Activated T-helper 2 cell treated with anti-CD3 and anti-CD28 coated beads, Interferon-gamma antibody, Interleukin-2, Interleukin-4, amounts not matched to agents 10 μg/mL and 5 μg/mL and 100 μg/mL, durations not matched to agents 14 hours and 24 hours and 36 hours (primary cell): ENCODE measurements around the gene UBAP2. TPM values are rescaled to one million over a fixed set of nuclear protein-coding genes. Genes with fewer than 3 reads are reported as not detected.
A peak's percentile ranks its signal among the peaks of the same experiment; 100 is the strongest.

Source experiments
- DNase-seq: peaks from one replicate; pipeline ENCODE4 v3.0.0; 2021; ENCODE audit warnings: low spot score
- H3K27ac Mint-ChIP-seq: one replicate; pipeline ENCODE4 v1.8.0; 2021; ENCODE audit warnings: mixed read lengths
- H3K27me3 Mint-ChIP-seq: one replicate; pipeline ENCODE4 v1.8.0; 2021; ENCODE audit warnings: low read depth, mixed read lengths
- H3K36me3 Mint-ChIP-seq: one replicate; pipeline ENCODE4 v1.8.0; 2021; ENCODE audit warnings: low read depth, mixed read lengths
- H3K4me1 Mint-ChIP-seq: one replicate; pipeline ENCODE4 v1.8.0; 2021; ENCODE audit warnings: low read depth, mixed read lengths
- H3K4me3 Mint-ChIP-seq: one replicate; pipeline ENCODE4 v1.8.0; 2021; ENCODE audit warnings: low read depth, mild to moderate bottlenecking, moderate library complexity, mixed read lengths
- H3K9me3 Mint-ChIP-seq: one replicate; pipeline ENCODE4 v1.8.0; 2021; ENCODE audit warnings: mixed read lengths
- intact Hi-C: fragments of 100-400 bp; cut with micrococcal nuclease; formaldehyde crosslinking; loops from one replicate; pipeline ENCODE4 v1.15.1; 2023
- total RNA-seq: library from RNA; stranded (reverse); gene quantifications from 2 replicates; pipeline ENCODE4 v1.2.3, GENCODE V29; 2022

UBAP2 gene
- total RNA-seq, 1 donor from 2014 or later = 52.8 TPM

DNA sequence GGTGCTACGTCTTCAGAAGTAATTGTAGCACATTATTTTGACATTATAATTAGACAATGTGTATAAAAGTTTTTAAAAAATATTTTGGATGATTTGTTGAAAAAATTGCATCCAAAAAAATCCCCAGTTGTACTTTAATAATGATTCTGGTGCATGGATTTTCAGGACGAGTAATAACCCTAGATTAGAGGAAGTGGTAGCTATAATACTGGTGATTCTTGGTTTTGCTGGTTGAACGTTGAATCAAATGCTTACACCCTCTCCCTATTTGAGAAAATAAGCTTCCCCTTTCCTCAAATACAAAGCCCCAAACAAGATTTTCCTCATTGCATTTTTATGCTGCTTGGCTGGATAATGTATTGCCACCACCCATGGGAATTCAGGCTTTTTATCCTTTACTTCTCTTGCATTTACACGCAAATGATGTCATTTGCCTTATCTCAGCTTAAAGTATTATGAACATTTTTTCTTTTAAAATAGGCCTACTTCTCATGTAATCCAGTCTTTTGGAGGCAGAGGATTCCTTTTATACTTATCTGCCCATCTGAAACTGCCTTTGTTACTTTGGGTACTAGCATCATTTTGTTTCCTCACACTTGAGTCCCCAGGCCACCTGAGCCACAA is 145.4 kb downstream of the UBAP2 start:
- Mint-ChIP-seq H3K9me3 (no peaks in the 10 kb centered on the region), H3K36me3 (peaks cover 48% of the 10 kb centered on the region), H3K27me3 (no peaks in the 10 kb centered on the region), H3K4me1 (peaks cover 8% of the 10 kb centered on the region), H3K4me3 (no peak overlapping the region), H3K27ac (no peak overlapping the region)
- DNase-seq = no peak
- intact Hi-C loops = loop anchor here (5.0 kb wide), 1 partner anchor 91 kb away; no protein-coding TSS in a partner anchor

DNA sequence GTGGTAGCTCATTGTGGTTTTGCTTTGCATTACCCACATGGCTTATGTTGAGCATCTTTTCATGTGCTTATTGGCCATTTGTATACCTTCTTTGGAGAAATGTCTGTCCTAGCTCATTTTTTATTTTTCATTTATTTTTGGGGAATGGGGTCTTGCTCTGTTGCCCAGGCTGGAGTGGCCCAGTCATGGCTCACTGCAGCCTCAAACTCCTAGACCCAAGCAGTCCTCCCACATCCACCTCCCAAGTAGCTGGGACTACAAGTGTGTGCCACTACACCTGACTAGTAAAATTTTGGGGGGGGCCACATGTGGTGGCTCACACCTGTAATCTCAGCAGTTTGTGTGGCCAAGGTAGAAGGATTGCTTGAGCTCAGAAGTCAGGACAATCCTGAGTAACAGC is 154.4 kb downstream of the UBAP2 start:
- intact Hi-C loops = no loop called here
- H3K4me3 Mint-ChIP-seq = no peak overlapping the region
- no peak overlapping the region for H3K27ac Mint-ChIP-seq
- DNase-seq = no peak
- no peaks in the 10 kb centered on the region for H3K9me3 Mint-ChIP-seq
- peaks cover 7% of the 10 kb centered on the region for H3K4me1 Mint-ChIP-seq
- no peaks in the 10 kb centered on the region for H3K27me3 Mint-ChIP-seq
- peaks cover 27% of the 10 kb centered on the region for H3K36me3 Mint-ChIP-seq

DNA sequence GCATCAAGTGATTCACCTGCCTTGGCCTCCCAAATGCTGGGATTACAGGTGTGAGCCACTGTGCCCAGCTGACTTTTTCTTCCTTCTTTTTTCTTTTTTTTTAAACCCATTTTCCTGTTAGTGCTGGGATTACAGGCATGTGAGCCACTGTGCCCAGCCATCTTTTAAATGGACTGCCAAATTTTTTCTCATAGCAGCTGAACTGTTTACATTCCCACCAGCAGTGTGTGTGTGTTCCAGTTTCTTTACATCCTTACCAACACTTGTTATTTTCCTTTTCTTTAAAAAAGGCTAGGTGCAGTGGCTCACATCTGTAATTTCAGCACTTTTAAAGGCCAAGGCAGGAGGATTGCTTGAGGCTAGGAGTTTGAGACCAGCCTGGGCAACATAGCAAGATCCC is 154.8 kb downstream of the UBAP2 start:
- intact Hi-C loops = no loop called here
- Mint-ChIP-seq H3K36me3 (peaks cover 28% of the 10 kb centered on the region), H3K4me3 (no peak overlapping the region), H3K9me3 (no peaks in the 10 kb centered on the region), H3K4me1 (peaks cover 7% of the 10 kb centered on the region), H3K27me3 (no peaks in the 10 kb centered on the region), H3K27ac (no peak overlapping the region)
- no peak for DNase-seq

DNA sequence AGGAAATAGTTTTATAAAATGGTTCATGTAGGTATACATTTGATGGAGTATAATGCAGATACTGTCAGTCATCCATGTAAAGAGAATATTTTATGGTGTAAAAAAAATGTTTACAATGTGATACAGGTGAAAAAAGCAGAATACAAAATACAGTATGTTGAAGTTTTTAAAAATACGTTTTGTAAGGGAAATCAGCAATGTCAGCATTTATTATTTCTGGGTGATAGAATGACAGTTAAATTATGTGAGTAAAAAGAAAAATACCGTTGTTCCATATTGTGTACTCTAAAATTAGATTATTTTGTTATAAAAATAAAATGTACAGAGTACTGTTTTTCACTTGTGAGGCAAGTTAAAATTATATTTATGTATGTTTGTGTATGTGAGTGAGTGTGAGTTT is 162.7 kb downstream of the UBAP2 start:
- peaks cover 16% of the 10 kb centered on the region for H3K36me3 Mint-ChIP-seq
- H3K27me3 Mint-ChIP-seq = no peaks in the 10 kb centered on the region
- H3K9me3 Mint-ChIP-seq = no peaks in the 10 kb centered on the region
- H3K4me1 Mint-ChIP-seq = peaks cover 17% of the 10 kb centered on the region
- no peak for DNase-seq
- H3K27ac Mint-ChIP-seq = no peak overlapping the region
- no peak overlapping the region for H3K4me3 Mint-ChIP-seq
- intact Hi-C loops = no loop called here

DNA sequence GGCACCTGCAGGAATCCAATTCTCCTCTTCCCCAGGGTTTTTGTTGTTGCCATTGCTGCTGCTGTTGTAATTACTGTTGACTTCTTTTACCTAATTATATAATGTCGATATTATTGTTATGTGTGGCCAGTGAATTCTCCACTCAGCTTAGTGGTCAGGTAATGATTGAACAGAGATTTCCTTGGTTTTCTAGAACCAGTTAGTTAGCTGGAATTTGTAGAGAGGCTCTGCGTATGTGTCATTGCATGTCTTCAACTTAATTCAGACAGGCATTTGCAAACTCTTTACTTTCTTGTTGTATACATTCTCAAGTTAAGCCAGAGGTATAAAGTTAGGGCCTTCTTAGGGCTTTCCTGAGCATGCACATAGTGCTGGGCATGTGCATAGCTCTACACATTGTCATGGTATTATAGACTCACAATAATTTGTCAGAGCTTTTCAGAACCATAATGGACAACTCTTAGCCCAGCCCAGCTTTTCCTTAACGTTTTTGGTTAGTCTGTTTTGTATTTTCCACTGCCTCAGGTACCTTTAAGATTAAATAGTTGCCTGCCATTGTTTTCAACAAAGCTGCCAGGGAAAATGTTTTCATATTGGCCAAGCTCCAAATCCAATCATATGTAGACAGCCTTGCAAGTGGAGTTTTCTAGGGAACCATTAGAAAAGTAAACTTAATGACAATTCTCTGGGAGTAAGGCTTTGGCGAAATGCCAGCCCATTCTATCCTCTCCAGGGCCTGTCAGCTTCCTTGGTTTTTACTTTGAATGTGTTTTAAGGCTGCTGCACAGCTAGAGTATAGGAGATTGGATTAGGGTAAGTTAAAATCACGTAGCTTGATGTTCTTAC is 163.6 kb downstream of the UBAP2 start:
- peaks cover 12% of the 10 kb centered on the region for H3K36me3 Mint-ChIP-seq

DNA sequence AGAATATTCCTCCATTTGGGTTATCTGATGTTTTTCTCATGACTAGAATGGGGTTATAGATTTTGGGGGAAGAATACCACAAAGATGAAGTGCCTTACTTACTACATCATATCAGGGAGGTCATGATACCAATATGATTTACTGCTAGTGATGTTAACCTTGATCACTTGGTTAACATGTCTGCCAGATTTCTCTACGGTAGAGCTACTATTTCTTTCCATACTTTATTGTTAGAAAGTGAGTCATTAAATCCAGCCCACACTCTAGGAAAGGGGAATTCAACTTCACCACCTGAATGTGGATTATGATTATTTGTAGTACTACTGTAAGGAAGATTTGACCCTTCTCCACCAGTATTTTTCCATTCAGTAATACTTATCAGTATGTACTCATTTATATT is 167.1 kb downstream of the UBAP2 start:
- peak overlapping the region; percentile 28 for H3K4me3 Mint-ChIP-seq
- peak overlapping the region; percentile 84 for H3K27ac Mint-ChIP-seq

More for the DNA sequence above, 163.6 kb downstream of the UBAP2 start:
- Mint-ChIP-seq H3K4me3 (no peak overlapping the region), H3K4me1 (peaks cover 24% of the 10 kb centered on the region), H3K9me3 (no peaks in the 10 kb centered on the region), H3K27ac (peak overlapping the region; percentile 33), H3K27me3 (no peaks in the 10 kb centered on the region)
- no peak for DNase-seq
- intact Hi-C loops = no loop called here

DNA sequence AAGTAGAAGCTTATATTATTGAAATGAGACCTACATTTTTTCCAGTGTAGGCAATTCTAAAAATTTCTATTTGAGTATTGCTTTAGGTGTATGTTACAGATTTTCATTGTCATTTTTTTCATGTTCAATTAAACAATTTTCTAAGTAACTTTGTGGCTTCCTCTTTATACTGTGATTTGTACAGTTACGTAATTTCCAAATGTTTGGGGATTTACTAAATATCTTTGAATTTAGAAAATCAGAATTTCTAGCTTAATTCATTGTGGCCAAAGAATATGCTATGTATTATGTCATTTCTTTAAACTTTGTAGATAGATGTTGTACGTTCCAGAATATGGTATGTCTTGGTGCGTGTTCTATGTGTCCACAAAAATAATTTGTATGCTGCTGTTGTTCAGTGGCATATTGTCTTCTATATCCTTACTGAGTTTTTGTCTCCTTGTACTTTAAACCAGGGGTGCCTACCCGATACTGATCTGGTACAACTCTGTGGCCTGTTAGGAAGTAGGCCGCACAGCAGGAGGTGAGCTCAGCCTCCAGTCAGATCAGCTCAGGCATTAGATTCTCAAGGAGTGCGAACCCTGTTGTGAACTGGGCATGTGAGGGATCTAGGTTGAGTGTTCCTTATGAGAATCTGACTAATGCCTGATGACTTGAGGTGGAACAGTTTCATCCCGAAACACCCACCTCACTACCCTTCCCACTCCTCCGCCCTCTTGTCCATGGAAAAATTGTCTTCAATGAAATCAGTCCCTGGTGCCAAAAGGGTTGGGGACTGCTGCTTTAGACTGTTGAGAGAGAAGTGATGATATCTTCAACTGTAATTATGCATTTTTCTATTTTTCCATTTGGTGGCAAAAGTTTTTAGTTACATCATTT is 168.2 kb downstream of the UBAP2 start:
- Mint-ChIP-seq H3K9me3 (no peaks in the 10 kb centered on the region), H3K4me3 (no peak overlapping the region), H3K27me3 (no peaks in the 10 kb centered on the region), H3K4me1 (peaks cover 31% of the 10 kb centered on the region), H3K27ac (peak overlapping the region; percentile 53), H3K36me3 (peaks cover 3% of the 10 kb centered on the region)
- intact Hi-C loops = no loop called here
- DNase-seq = no peak

More for the DNA sequence above, 167.1 kb downstream of the UBAP2 start:
- Mint-ChIP-seq H3K27me3 (no peaks in the 10 kb centered on the region), H3K36me3 (peaks cover 3% of the 10 kb centered on the region), H3K9me3 (no peaks in the 10 kb centered on the region), H3K4me1 (peaks cover 31% of the 10 kb centered on the region)
- DNase-seq = no peak
- intact Hi-C loops = no loop called here

DNA sequence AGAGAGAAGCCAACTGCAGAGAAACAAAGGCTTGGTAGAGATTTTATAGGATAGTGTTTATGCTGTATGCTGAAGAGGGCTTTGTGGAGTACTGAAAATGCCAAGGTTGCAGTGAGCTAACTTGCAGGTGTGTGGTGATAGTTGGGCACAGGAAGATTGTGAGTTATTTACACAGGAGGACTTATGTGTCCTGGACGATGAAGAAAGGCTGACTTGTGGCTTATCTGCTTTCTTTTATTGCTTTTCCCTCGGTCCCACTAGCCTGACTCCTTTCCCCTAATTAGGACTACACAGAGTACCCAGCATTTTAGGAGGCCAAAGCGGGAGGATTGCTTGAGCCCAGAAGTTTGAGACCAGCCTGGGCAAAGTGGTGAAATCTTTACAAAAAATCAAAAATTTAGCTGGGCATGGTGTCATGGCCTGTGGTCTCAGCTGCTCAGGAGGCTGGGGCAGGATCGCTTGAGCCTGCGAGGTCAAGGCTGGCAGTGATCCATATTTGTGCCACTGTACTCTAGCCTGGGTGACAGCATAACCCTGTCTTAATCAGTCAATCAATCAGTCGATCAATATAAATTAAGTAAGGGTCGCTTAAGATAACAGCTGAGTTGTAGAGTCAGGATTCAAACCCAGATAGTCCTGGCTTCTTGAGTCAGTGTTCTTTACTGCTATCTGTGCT is 169.9 kb downstream of the UBAP2 start:
- peaks cover 29% of the 10 kb centered on the region for H3K4me1 Mint-ChIP-seq
- H3K4me3 Mint-ChIP-seq = no peak overlapping the region
- no peak overlapping the region for H3K27ac Mint-ChIP-seq
- DNase-seq = no peak
- H3K9me3 Mint-ChIP-seq = no peaks in the 10 kb centered on the region
- intact Hi-C loops = no loop called here
- peaks cover 3% of the 10 kb centered on the region for H3K36me3 Mint-ChIP-seq
- H3K27me3 Mint-ChIP-seq = no peaks in the 10 kb centered on the region

DNA sequence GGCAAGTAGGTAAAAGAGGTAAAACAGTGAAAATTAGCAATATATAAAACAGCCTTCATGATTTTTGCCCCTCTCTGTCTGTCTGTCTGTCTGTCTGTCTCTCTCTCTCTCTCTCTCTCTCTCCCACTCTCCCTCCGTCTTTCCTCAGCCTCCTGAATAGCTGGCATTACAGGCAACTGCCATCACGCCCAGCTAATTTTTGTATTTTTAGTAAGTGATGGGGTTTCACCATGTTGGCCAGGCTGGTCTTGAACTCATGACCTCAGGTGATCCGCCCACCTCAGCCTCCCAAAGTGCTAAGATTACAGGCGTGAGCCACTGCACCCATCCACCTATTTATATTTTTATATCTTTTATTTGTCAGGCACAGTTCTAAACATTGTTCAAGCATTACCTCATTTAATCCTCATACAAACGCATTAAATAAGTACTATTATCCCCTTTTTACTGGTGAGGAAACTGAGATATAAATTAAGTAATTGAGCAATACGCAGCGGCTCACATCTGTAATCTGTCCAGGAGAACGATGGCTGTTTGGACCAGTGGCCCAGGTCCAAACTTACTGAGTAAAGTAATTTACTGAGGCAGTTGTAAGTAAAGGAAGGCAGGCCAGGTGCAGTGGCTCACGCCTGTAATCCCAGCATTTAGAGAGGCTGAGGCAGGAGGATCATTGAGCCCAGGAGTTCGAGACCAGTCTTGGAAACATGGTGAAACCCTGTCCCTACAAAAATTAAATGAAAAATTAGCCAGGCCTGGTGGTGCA is 170.8 kb downstream of the UBAP2 start:
- H3K36me3 Mint-ChIP-seq = peaks cover 3% of the 10 kb centered on the region
- no peaks in the 10 kb centered on the region for H3K27me3 Mint-ChIP-seq
- intact Hi-C loops = no loop called here
- H3K4me1 Mint-ChIP-seq = peaks cover 25% of the 10 kb centered on the region
- H3K27ac Mint-ChIP-seq = no peak overlapping the region
- no peak overlapping the region for H3K4me3 Mint-ChIP-seq
- no peaks in the 10 kb centered on the region for H3K9me3 Mint-ChIP-seq
- DNase-seq = no peak
